H1 (cell line): ENCODE results near the gene ZNF175. TPM values are rescaled to one million over a fixed set of nuclear protein-coding genes. Genes with fewer than 3 reads are reported as not detected.

Source experiments
- CBX8 ChIP-seq: fragments of 300-800, 300-1000 bp; sonication (generic); IDR thresholded peaks from 2 replicates; pipeline ENCODE4 v1.7.1; 2016; ENCODE audit warnings: low read depth, low read length, borderline replicate concordance
- CHD2 ChIP-seq: IDR thresholded peaks from 2 replicates; pipeline ENCODE4 v1.6.1; 2012; ENCODE audit warnings: low read length, improper control_type of control experiment
- CHD7 ChIP-seq: fragments of 300-600 bp; sonication (generic); IDR thresholded peaks from 2 replicates; pipeline ENCODE4 v1.7.1; 2012; ENCODE audit warnings: low read length, moderate library complexity, mild to moderate bottlenecking, inconsistent platforms; ENCODE audit not compliant: insufficient replicate concordance
- HDAC6 ChIP-seq: IDR thresholded peaks from one replicate; pipeline ENCODE4 v1.7.1; 2012; ENCODE audit warnings: low read depth, mild to moderate bottlenecking, inconsistent platforms, low read length, moderate library complexity
- POLR2AphosphoS5 ChIP-seq: IDR thresholded peaks from 2 replicates; pipeline ENCODE4 v1.6.1; 2011; ENCODE audit warnings: low read depth, low read length
- SRF ChIP-seq: IDR thresholded peaks from 2 replicates; pipeline ENCODE4 v1.6.1; 2011; ENCODE audit warnings: mild to moderate bottlenecking, low read depth, low read length, moderate library complexity
- polyA plus RNA-seq, 7 experiments: library from polyadenylated mRNA; depleted of rRNA in 3 of 7; stranded (reverse) in 5 of 7; unstranded in 2 of 7; fragments of >200 nt in 5 of 7; fragments of 200-250 nt in 2 of 7; gene quantifications; 1 replicate in 5 of 7; 2 replicates in 1 of 7; 4 replicates in 1 of 7; pipeline versions ENCODE4 v1.2.1 to v1.2.3, GENCODE V29; 2011 to 2013; ENCODE audit warnings: missing spikeins in 2 of 7, mixed read lengths in 2 of 7
- total RNA-seq: library from RNA; stranded (reverse); fragmentation: NEBNext Ultra II Directional; extraction: Animal tissue kit (Norgen Biotek cat#: 25700); gene quantifications from 2 replicates; pipeline ENCODE4 v1.2.1, GENCODE V29; 2021

Gene ZNF175
- total and polyA plus RNA-seq, 2 of the 8 experiments (the other 6 are each of a cell fraction or from before 2014, with no cell fraction given) = 1.7 to 11.1 TPM

GRCh38 chr19:51641648-51642047 is 70.6 kb downstream of the ZNF175 start (continued):
- no peak for TF ChIP-seq CBX8
- no peak for TF ChIP-seq CHD7
- no peak for TF ChIP-seq SRF
- TF ChIP-seq CHD2 = no peak
- TF ChIP-seq HDAC6 = no peak
- TF ChIP-seq POLR2AphosphoS5 = no peak
